A673 (cell line): ENCODE measurements around the gene CHCHD6. TPM values are rescaled to one million over a fixed set of nuclear protein-coding genes. Genes with fewer than 3 reads are reported as not detected.

Source experiments
- BruUV-seq: library from RNA; stranded (reverse); fragments of 400-500 nt; replicated peaks from 2 replicates; lab custom pipeline; 2021; lab: Mats Ljungman, UMichigan
- CTCF ChIA-PET: fragments of 300-600 bp; sonication (Branson Sonifier 250); formaldehyde crosslinking; loops from one replicate; lab custom pipeline; 2022; ENCODE audit warnings: antibody characterized with exemption; lab: Charles Lee
- POLR2A ChIA-PET: fragments of 300-600 bp; sonication (Branson Sonifier 250); formaldehyde crosslinking; loops from one replicate; lab custom pipeline; 2022; ENCODE audit warnings: antibody characterized with exemption; ENCODE audit not compliant: low non-redundant PET; lab: Charles Lee
- DNase-seq: peaks from one replicate; pipeline ENCODE4 v3.0.0-alpha.2; 2015; ENCODE audit warnings: low spot score
- H3K27ac ChIP-seq: fragments of 200-600 bp; sonication (generic); 2 replicates; pipeline ENCODE4 v1.5.1; 2016; ENCODE audit warnings: mixed run types, low read depth, mild to moderate bottlenecking, mixed read lengths, antibody characterized with exemption, low read length; ENCODE audit not compliant: poor library complexity, severe bottlenecking
- H3K27me3 ChIP-seq: fragments of 200-600 bp; sonication (generic); replicated peaks from 2 replicates; pipeline ENCODE4 v1.6.1; 2017; ENCODE audit warnings: mixed run types, low read depth, mild to moderate bottlenecking, mixed read lengths, antibody characterized with exemption, low read length; ENCODE audit not compliant: insufficient read depth, poor library complexity
- H3K36me3 ChIP-seq: fragments of 200-600 bp; sonication (generic); 2 replicates; pipeline ENCODE4 v1.6.1; 2016; ENCODE audit warnings: mixed run types, mild to moderate bottlenecking, mixed read lengths, antibody characterized with exemption, low read length; ENCODE audit not compliant: insufficient read depth, poor library complexity, severe bottlenecking
- H3K4me1 ChIP-seq: fragments of 200-600 bp; sonication (generic); 2 replicates; pipeline ENCODE4 v1.6.1; 2017; ENCODE audit warnings: mixed run types, mild to moderate bottlenecking, mixed read lengths, antibody characterized with exemption, low read length; ENCODE audit not compliant: insufficient read depth, poor library complexity, severe bottlenecking
- H3K4me3 ChIP-seq: fragments of 200-600 bp; sonication (generic); 2 replicates; pipeline ENCODE4 v1.5.1; 2016; ENCODE audit warnings: low read depth, mixed run types, mild to moderate bottlenecking, mixed read lengths, low read length; ENCODE audit not compliant: poor library complexity, severe bottlenecking
- H3K9me3 ChIP-seq: fragments of 200-600 bp; sonication (generic); 2 replicates; pipeline ENCODE4 v1.6.1; 2016; ENCODE audit warnings: mixed run types, low read depth, mild to moderate bottlenecking, mixed read lengths, antibody characterized with exemption, low read length; ENCODE audit not compliant: poor library complexity, severe bottlenecking
- CTCF ChIP-seq: fragments of 300-800, 200-600 bp; sonication (generic); conservative IDR thresholded peaks from 2 replicates; pipeline ENCODE4 v1.5.1; 2017; ENCODE audit warnings: low read depth, mild to moderate bottlenecking, antibody characterized with exemption, low read length, moderate library complexity, mixed read lengths
- EZH2 ChIP-seq: fragments of 200-600 bp; sonication (generic); IDR thresholded peaks from 2 replicates; pipeline ENCODE4 v1.6.1; 2017; ENCODE audit warnings: borderline replicate concordance, low read depth, mild to moderate bottlenecking, mixed read lengths, antibody characterized with exemption, low read length; ENCODE audit not compliant: poor library complexity, severe bottlenecking
- intact Hi-C: fragments of 100-400 bp; cut with micrococcal nuclease; formaldehyde crosslinking; loops from one replicate; pipeline ENCODE4 v1.10.0; 2022; ENCODE audit not compliant: unreplicated experiment
- total RNA-seq: library from RNA; stranded (reverse); gene quantifications from 2 replicates; pipeline ENCODE4 v1.2.3, GENCODE V29; 2021

CHCHD6 gene
- total RNA-seq, 1 experiment from 2014 or later = 23.3 TPM

GRCh38 chr3:126948980-126949535, 245.0 kb downstream of the CHCHD6 start:
- ChIA-PET POLR2A (no interaction called here), CTCF (no interaction called here)
- Histone ChIP-seq H3K4me1 (no peaks in the 10 kb centered on the region), H3K27me3 (no peaks in the 10 kb centered on the region), H3K36me3 (no peaks in the 10 kb centered on the region), H3K4me3 (no peak overlapping the region), H3K9me3 (no peaks in the 10 kb centered on the region), H3K27ac (no peak overlapping the region)
- TF ChIP-seq CTCF (no peak), EZH2 (no peak)
- BruUV-seq = no TSS peak
- no peak for DNase-seq
- intact Hi-C loops = no loop called here

GRCh38 chr3:126951561-126951960, 247.5 kb downstream of the CHCHD6 start:
- H3K27me3 ChIP-seq = no peaks in the 10 kb centered on the region
- TF ChIP-seq EZH2 (no peak), CTCF (no peak)
- no peaks in the 10 kb centered on the region for H3K4me1 ChIP-seq
- POLR2A ChIA-PET = no interaction called here
- H3K4me3 ChIP-seq = no peak overlapping the region
- intact Hi-C loops = no loop called here
- no peaks in the 10 kb centered on the region for H3K36me3 ChIP-seq
- BruUV-seq = no TSS peak
- no peak overlapping the region for H3K27ac ChIP-seq
- no peak for DNase-seq
- no peaks in the 10 kb centered on the region for H3K9me3 ChIP-seq
- CTCF ChIA-PET = no interaction called here

GRCh38 chr3:126952261-126952982, 248.4 kb downstream of the CHCHD6 start:
- ChIA-PET CTCF (no interaction called here), POLR2A (no interaction called here)
- H3K36me3 ChIP-seq = no peaks in the 10 kb centered on the region
- H3K4me1 ChIP-seq = no peaks in the 10 kb centered on the region
- no TSS peak for BruUV-seq
- no peak overlapping the region for H3K27ac ChIP-seq
- TF ChIP-seq EZH2 = no peak
- TF ChIP-seq CTCF = no peak
- no peaks in the 10 kb centered on the region for H3K27me3 ChIP-seq
- no peak for DNase-seq
- no peaks in the 10 kb centered on the region for H3K9me3 ChIP-seq
- intact Hi-C loops = no loop called here
- no peak overlapping the region for H3K4me3 ChIP-seq
